ENCODE data around the gene MACROD2.

Gene MACROD2

GRCh38 chr20:15918631-15919030 is 1923.3 kb downstream of the MACROD2 start:
- DNase-seq = no peak

- DNase-seq = no peak
These were observed 1923.8 kb downstream of the MACROD2 start for GRCh38 chr20:15919118-15919517.

- no peak for DNase-seq
These were observed 1926.6 kb downstream of the MACROD2 start for GRCh38 chr20:15921930-15922329.

- no peak for DNase-seq
These were observed 1927.2 kb downstream of the MACROD2 start for GRCh38 chr20:15922556-15922955.

GRCh38 chr20:15923030-15923776 is 1927.9 kb downstream of the MACROD2 start:
- no peak for DNase-seq

- DNase-seq = no peak
These were observed 1929.2 kb downstream of the MACROD2 start for GRCh38 chr20:15924556-15924955.

GRCh38 chr20:15925376-15925775 is 1930.1 kb downstream of the MACROD2 start:
- DNase-seq = no peak

GRCh38 chr20:15927893-15928650 is 1932.8 kb downstream of the MACROD2 start:
- peak; percentile 16 for DNase-seq

- DNase-seq = no peak
These were observed 1933.6 kb downstream of the MACROD2 start for GRCh38 chr20:15928946-15929345.

- DNase-seq = peak; percentile 58
These were observed 1935.3 kb downstream of the MACROD2 start for GRCh38 chr20:15930311-15931305.

GRCh38 chr20:15931897-15932296 is 1936.6 kb downstream of the MACROD2 start:
- DNase-seq = no peak

GRCh38 chr20:15937179-15937578 is 1941.9 kb downstream of the MACROD2 start:
- DNase-seq = no peak

GRCh38 chr20:15938847-15939246 is 1943.5 kb downstream of the MACROD2 start:
- no peak for DNase-seq

- no peak for DNase-seq
These were observed 1944.8 kb downstream of the MACROD2 start for GRCh38 chr20:15940127-15940526.

- DNase-seq = peak; percentile 27
These were observed 1946.8 kb downstream of the MACROD2 start for GRCh38 chr20:15942130-15942529.

GRCh38 chr20:15945289-15945688 is 1950.0 kb downstream of the MACROD2 start:
- DNase-seq = peak; percentile 45

GRCh38 chr20:15949391-15949790 is 1954.1 kb downstream of the MACROD2 start:
- no peak for DNase-seq

GRCh38 chr20:15951658-15952057 is 1956.3 kb downstream of the MACROD2 start:
- no peak for DNase-seq

GRCh38 chr20:15958142-15958541 is 1962.8 kb downstream of the MACROD2 start:
- no peak for DNase-seq

GRCh38 chr20:15965165-15965564 is 1969.8 kb downstream of the MACROD2 start:
- DNase-seq = no peak

GRCh38 chr20:15967334-15967733 is 1972.0 kb downstream of the MACROD2 start:
- DNase-seq = no peak

- peak; percentile 1 for DNase-seq
These were observed 1980.9 kb downstream of the MACROD2 start for GRCh38 chr20:15976047-15976736.
